IPS-18c (cell line): ENCODE measurements around the gene AQP12A.
"Not testable (repeated sequence)": the region's sequence is repeated elsewhere in the genome, so short reads cannot be mapped to it uniquely, and the experiment has no call there.

ENCODE experiments used
- H3K4me3 ChIP-seq: 2 replicates; pipeline ENCODE4 v1.7.0; 2013; ENCODE audit warnings: low read depth, mild to moderate bottlenecking, low read length, moderate library complexity; ENCODE audit not compliant: insufficient read depth
- H3K9me3 ChIP-seq: one replicate; pipeline ENCODE4 v1.6.1; 2013; ENCODE audit warnings: mild to moderate bottlenecking, low read length, moderate library complexity; ENCODE audit not compliant: control insufficient read depth, insufficient read depth

Gene AQP12A

GRCh38 chr2:240650254-240650965 lies 41.3 kb upstream of the AQP12A start:
- peaks cover 2% of the 10 kb centered on the region for H3K9me3 ChIP-seq

DNA sequence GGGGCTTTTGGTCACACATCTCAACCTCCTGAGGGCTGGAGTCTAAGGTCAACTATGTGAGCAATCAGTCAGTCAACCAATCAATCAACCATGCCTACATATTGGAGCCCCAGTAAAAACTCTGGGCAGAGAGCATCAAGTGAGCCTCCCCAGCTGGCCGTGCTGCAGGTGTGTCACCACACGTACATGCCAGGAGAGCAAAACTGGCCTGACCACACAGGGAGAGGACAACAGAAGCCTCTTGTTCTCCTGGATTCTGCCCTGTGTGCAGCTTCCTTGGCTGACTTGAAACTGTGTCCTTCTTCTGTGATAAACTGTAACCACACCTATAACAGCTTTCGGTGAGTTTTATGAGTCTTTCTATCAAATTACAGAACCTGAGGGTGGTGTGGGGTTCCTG lies 40.5 kb upstream of the AQP12A start:
- peaks cover 2% of the 10 kb centered on the region for H3K9me3 ChIP-seq
- no peak overlapping the region for H3K4me3 ChIP-seq

More at GRCh38 chr2:240650254-240650965, 41.3 kb upstream of the AQP12A start:
- no peak overlapping the region for H3K4me3 ChIP-seq

GRCh38 chr2:240655931-240656886 lies 35.5 kb upstream of the AQP12A start:
- H3K4me3 ChIP-seq = no peak overlapping the region
- H3K9me3 ChIP-seq = no peaks in the 10 kb centered on the region

- not testable (repeated sequence) for H3K4me3 ChIP-seq, H3K9me3 ChIP-seq
These were observed 31.8 kb upstream of the AQP12A start for GRCh38 chr2:240659883-240660282.

DNA sequence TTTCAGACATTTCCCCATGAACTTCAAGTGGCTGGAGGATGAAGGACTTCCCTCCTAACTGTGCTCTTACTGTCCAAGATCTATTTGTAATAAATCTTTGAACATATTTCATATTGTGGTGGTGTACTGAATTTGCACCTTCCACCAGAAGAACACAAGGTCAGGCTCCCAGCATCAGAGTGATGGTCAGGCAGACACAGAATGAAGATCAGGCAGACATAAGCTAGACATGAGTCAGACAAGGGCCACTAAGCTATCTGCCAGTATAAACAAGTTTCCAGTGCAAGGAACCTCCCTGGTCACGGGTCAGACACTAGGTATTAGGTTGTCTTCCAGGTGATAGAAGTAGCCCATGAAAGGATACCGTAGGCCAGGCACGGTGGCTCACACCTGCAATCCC lies 29.0 kb upstream of the AQP12A start:
- Histone ChIP-seq H3K4me3 (no peak overlapping the region), H3K9me3 (no peaks in the 10 kb centered on the region)

DNA sequence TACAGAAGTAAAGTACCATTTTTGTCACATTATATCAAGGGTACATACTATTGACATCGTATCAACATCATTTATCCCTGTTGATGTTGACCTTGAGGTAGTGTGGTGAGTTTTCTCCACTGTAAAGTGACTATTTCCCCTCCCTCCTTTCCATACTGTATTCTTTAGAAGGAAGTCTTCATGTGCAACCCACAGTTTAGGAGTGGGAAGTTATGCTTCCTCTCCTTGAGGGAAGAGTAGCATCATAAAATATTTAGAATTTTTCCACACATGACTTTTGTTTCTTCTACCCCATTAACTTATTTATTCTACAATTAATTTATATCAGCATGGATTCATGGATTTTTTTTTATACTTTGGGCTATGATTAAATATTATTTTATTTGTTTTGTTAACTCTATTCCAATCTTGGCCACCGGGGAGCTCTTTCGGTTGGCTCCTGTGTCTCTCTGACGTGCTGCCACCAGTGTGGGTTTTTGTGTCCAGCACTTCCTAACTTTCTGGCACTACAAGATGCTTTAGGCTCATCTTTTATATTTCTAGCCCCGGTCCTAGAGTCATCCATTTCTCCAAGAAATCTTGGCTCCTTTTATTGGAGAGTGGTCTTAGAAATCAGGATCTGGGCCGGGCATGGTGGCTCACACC lies 28.0 kb upstream of the AQP12A start:
- H3K4me3 ChIP-seq = no peak overlapping the region

DNA sequence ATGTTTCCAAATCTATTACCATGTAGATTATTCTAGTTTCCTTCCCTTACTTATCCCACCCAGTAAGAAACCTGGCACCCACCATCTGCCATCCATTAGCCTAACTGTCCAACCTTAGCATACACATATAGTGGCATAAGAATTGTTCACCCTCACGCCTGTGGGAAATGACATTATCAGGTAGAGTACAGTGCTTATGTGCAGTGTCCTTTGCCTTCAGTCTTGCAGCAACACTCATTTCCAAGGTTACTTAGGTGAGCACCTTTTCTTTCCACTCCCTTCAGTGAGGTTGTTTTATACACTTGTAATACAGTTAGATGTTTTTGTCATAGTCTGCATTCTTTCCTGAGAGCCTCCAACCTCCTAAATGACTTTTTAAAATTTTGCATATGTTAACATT lies 27.0 kb upstream of the AQP12A start:
- no peak overlapping the region for H3K4me3 ChIP-seq
- H3K9me3 ChIP-seq = no peaks in the 10 kb centered on the region

More for the DNA sequence above, 28.0 kb upstream of the AQP12A start:
- H3K9me3 ChIP-seq = no peaks in the 10 kb centered on the region

DNA sequence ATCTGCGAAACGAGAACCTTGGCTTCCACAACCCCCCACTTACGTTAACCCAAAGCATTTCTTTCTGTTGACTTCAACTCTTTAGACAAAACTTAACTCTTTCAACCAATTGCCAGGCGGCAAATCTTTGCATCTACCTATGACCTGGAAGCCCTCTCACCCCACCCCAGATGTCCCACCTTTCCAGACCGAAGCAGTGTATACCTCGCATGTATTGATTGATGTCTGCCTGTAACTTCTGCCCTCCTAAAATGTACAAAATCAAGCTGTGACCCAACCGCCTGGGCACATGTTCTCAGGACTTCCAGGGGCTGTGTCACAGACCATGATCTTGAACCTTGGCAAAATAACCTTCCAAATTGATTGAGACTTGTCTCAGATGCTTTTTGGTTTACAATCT lies 21.3 kb upstream of the AQP12A start:
- H3K4me3 ChIP-seq = no peak overlapping the region
- no peaks in the 10 kb centered on the region for H3K9me3 ChIP-seq

DNA sequence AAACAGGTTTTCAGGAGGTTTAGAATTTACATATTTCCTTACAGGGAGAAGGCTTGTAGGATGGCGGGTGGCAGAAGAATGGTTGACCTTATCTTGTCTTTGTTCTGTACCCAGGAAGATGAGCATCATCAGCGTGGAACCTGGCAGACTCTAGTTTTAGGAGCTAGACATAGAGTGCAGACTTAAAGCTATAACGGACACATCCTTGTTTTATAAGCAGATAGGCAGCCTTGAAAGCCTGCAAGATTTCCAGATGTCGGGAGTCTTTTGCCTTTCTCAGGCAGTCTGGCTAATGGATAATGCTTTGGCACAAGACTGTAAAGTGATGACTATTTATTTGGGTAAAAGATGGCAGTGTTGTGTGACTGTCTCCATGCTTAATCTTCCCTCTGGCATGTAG lies 20.7 kb upstream of the AQP12A start:
- Histone ChIP-seq H3K4me3 (no peak overlapping the region), H3K9me3 (no peaks in the 10 kb centered on the region)

GRCh38 chr2:240672076-240672700 lies 19.5 kb upstream of the AQP12A start:
- Histone ChIP-seq H3K4me3 (no peak overlapping the region), H3K9me3 (no peaks in the 10 kb centered on the region)

DNA sequence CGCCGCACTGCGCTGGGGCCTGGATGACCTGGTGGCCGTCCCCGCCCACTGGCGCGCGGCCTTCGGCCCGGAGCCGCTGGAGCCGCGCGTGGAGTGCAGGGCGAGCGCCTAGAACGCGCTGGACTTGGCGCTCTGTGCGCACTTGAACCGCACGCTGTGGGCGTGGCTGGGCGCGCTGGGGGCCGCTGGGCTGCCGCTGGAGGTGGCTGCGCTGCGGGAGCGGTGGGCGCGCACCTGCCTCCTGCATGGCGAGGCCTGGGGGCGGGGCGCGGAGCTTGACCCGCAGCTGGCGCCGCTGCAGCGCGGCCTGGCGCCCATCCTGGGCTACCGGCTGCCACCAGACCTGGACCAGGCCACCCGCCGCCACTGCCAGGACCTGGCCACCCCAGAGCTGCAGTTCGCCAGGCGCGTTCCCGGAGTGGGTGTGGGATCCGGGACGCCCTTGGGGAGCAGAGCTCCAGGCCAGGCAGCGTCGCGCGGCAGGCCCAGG lies 18.9 kb upstream of the AQP12A start:
- Histone ChIP-seq H3K4me3 (no peak overlapping the region), H3K9me3 (no peaks in the 10 kb centered on the region)

DNA sequence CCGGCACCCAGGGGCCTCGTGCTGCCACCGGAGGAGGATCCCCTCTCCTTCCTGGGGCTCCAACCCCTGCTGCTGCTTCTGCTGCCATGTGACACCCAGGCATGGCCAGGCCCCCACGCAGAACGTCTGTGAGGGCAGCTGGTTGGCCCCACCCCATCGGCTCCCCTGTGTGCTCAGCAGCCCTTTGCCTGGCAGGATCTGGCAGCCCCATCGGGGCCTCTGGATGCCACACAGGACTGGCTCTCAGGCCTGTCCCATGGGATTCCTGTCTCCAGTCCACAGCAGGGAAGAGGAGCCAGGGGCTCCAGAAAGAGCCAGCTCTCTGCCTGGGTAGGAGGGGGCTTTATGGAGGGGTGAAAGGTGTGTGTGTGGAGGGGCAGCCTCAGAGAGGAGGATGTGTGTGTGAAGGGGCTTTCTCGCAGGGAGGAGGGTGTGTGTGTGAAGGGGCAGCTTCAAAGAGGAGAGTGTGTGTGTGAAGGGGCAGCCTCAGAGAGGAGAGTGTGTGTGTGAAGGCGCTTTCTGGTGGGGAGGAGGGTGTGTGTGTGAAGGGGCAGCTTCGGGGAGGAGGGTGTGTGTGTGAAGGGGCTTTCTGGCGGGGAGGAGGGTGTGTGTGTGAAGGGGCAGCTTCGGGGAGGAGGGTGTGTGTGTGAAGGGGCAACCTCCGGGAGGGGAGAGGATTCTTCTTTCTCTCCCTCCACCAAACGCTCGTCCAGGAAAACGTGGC lies 17.0 kb upstream of the AQP12A start:
- H3K9me3 ChIP-seq, H3K4me3 ChIP-seq: not testable (repeated sequence)

DNA sequence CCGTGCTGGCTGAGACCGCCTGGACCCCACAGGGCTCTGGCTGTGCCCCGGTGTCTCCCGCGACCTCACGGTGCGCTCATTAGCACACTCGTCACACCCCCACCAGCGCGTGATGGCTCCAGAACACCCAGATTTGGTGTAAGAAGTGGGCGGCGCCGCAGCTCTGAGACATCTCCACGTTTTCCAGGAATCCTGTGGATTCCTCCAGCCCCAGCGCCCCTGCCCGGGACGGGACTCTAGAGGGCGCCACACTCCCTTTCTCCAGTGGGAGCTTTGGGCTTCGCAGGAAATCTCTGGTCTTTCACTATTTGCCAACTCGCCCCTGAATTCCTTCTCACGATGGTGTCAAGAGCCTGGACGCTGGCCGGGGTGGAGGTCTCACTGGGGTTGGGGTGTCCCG lies 16.3 kb upstream of the AQP12A start:
- not testable (repeated sequence) for H3K9me3 ChIP-seq

DNA sequence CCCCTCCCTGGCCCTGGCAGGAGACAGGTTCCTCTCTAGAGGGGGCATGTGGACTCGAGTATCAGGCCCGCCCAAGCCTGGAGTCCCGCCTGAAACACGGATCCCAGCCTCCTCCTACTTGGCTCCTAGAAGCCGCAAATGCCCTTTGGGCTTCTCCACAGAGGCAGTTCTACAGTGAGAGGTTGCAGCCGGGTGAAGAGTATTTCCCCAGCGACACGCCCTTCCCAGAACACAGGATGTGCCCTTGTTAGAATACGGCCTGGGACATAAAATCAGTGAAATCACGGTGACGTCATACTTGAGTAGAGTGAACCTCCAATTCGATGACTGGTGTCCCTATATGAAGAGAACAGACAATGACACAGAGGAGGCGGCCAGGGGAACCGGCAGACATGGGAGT lies 13.6 kb upstream of the AQP12A start:
- H3K9me3 ChIP-seq, H3K4me3 ChIP-seq: not testable (repeated sequence)

More for the DNA sequence above, 16.3 kb upstream of the AQP12A start:
- not testable (repeated sequence) for H3K4me3 ChIP-seq

DNA sequence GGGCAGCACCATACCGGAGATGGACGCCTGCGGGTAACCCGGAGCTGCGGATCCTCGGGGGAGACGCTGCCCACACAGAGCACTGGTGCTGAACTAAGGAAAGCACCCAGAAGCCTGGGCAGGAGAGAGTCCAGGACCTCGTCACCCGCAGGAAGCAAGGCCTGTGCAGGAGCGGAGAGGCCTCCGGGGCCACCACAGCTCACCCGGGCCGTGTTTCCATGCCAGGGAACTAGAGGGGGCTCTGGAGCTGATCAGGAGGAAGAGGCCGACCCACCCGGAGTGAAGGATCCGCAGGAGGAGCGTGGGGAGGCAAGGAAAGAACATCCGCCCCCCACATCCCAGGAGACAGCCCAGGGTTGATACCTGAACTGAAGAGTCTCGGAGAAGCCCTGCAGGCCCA lies 12.8 kb upstream of the AQP12A start:
- not testable (repeated sequence) for H3K4me3 ChIP-seq, H3K9me3 ChIP-seq

- not testable (repeated sequence) for H3K4me3 ChIP-seq, H3K9me3 ChIP-seq
These were observed 11.5 kb upstream of the AQP12A start for GRCh38 chr2:240680185-240680584.
